Activated CD4-positive, CD25-positive, alpha-beta regulatory T cell treated with anti-CD3 and anti-CD28 coated beads, Interleukin-2, amount 50 U/mL, for 16 hours (primary cell): ENCODE results near the gene KIAA0586.
"Not testable (repeated sequence)": the region's sequence is repeated elsewhere in the genome, so short reads cannot be mapped to it uniquely, and the experiment has no call there.

Experiments
- DNase-seq: peaks from one replicate; pipeline ENCODE4 v3.0.0-alpha.2; 2020; ENCODE audit warnings: low read depth, low spot score

Gene KIAA0586

DNA sequence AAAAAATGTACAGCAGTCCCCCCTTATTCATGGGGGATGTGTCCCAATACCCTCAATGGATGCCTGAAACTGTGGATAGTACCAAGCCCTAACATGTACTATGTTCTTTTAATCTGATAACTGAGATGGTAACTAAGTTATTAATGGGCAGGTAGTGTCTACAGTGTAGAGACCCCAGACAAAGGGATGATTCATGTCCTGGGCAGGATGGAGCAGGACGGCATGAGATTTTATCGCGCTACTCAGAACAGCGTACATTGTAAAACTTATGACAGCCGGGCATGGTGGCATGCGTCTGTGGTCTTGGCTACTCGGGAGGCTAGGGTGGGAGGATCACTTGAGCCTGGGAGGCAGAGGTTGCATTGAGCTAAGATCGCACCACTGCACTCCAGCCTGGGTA is 37.1 kb downstream of the KIAA0586 start:
- DNase-seq: no peak

DNA sequence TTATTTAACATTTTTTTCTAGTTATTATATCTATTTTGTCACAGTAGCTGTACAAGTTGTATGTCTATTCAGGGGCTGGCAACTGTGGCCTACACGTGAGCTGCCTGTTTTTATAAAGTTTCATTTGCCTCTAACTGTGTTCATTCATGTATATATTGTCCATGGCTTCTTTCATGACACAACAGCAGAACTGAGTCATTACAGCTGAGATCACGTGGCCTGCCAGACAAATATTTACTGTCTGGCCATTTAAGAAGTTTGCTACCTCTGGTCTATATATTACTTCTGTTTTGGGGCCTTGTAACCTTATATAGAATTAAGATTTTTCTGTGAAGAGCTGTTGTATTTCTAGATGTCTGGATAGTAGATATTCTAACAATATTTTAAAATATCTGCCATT is 37.9 kb downstream of the KIAA0586 start:
- no peak for DNase-seq

DNA sequence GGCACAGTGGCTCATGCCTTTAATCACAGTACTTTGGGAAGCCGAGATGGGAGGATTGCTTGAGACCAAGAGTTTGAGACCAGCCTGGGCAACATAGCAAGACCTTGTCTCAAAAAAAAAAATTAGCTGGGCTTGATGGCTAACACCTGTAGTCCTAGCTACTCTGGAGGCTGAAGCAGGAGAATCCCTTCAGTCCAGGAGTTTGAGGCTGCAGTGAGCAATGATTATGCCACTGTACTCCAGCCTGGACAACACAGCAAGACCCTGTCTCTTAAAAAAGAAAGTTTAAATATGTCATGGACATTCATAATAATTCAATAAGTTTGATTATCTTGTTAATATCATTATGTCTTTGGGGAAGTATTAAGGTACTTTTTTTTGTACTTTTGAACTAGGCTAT is 38.9 kb downstream of the KIAA0586 start:
- no peak for DNase-seq

DNA sequence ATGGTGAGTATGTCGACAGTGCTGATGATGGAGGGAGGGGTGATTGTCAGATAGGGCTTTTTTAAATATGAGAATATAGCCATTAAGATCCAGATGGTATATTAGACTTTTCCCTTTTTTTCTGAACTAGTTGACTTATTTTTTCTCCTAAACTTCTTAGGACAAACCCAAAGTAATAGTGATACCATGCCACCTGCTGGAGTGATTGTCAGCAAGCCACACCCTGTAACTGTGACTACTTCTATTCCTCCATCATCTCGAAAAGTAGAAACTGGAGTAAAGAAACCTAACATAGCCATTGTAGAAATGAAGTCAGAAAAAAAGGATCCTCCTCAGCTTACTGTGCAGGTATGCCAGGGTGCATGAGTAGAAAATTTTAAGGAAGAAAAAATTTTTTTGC is 40.1 kb downstream of the KIAA0586 start:
- no peak for DNase-seq

DNA sequence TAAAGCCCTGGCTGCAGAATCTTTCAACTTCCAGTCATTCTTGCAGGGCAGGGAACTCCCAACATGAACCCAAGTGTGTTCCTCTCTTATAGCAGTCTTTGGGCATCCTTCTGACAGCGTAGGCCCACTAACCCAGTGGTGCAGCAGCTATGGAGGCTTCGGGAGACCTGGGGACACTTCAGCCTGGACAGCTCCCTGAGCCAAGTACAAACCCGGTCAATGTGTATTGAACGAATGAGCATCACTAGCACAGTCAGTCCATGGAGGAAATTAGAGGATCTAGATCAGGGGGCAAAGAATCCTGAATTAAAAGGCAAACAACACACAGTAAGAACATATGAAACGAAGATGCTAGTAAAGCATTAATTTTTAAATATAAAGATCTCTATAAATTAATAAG is 41.8 kb downstream of the KIAA0586 start:
- DNase-seq: no peak

DNA sequence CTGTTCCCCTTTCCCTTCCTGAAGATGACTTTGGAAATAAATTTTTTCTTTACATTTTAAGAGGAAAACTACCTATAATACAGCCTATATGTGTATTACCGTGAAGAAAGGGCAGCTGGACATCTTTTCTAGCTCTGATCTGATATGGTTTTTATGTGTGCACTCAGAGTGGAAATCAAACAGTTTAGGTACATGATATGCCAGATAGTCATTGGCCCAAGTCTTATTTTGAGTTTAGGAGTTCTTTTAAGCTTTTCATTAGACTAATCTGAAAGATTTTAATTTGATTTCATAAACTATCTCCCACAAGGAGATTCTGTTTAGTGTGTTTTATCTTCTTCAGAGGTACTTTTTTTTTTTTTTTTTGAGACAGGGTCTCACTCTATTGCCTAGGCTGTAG is 48.8 kb downstream of the KIAA0586 start:
- DNase-seq: no peak

- no peak for DNase-seq
Measured at GRCh38 chr14:58477653-58478052, 50.1 kb downstream of the KIAA0586 start.

- DNase-seq: not testable (repeated sequence)
Measured at GRCh38 chr14:58478329-58478728, 50.8 kb downstream of the KIAA0586 start.

GRCh38 chr14:58479975-58480374 is 52.5 kb downstream of the KIAA0586 start:
- no peak for DNase-seq

GRCh38 chr14:58484176-58484575 is 56.7 kb downstream of the KIAA0586 start:
- no peak for DNase-seq

DNA sequence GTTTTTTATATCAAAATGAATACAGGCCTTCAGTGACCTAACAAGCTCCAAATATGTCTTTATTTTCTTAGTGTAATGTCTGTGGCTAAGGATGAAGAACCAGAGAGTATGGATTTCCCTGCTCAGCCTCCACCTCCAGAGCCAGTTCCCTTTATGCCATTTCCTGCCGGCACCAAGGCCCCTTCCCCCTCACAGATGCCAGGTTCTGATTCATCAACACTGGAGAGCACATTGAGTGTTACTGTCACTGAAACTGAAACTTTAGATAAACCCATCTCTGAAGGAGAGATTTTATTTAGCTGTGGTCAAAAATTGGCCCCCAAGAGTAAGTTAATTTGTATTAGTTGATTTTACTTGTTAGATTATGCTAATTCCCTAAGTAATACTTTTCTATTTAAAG is 61.0 kb downstream of the KIAA0586 start:
- DNase-seq: no peak

GRCh38 chr14:58491593-58491992 is 64.1 kb downstream of the KIAA0586 start:
- no peak for DNase-seq

- DNase-seq: no peak
Measured at GRCh38 chr14:58492044-58492443, 64.5 kb downstream of the KIAA0586 start.

GRCh38 chr14:58501214-58501816 is 73.8 kb downstream of the KIAA0586 start:
- no peak for DNase-seq

DNA sequence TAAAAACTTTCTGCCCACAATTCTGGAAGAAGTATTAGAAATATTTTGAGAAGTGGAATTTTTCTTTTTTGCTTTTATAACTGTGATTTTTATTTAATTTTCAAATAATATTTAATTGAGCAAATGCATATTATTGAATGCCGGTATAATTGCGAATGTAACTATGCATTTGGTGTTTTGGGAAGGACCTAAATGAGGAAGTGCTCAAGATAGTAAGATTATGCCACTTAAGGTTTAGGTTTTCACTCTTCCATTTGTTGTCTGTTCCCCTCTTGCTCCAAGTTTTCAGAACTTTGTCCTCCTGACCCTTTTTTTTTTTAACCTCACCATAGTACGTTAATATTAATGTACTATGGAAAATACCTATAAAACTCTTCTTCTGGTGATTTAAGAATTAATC is 85.8 kb downstream of the KIAA0586 start:
- no peak for DNase-seq

DNA sequence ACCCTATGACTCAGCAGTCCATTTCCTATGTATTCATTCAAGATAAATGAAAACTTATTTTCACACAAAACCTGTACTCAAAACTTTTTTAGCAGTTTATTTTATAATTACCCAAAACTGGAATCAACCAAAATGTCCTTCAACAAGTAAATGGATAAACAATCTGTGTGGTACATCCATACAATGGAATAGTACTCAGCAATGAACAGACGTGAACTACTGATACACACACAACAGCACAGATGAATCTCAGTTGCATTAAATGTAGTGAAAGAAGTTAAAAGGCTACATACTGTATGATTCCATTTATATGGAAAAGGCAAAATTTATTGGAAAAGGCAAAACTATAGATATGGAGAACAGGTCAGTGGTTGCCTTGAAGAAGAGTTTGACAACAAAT is 90.1 kb downstream of the KIAA0586 start:
- DNase-seq: no peak

GRCh38 chr14:58525691-58526090 is 98.2 kb downstream of the KIAA0586 start:
- DNase-seq: not testable (repeated sequence)

DNA sequence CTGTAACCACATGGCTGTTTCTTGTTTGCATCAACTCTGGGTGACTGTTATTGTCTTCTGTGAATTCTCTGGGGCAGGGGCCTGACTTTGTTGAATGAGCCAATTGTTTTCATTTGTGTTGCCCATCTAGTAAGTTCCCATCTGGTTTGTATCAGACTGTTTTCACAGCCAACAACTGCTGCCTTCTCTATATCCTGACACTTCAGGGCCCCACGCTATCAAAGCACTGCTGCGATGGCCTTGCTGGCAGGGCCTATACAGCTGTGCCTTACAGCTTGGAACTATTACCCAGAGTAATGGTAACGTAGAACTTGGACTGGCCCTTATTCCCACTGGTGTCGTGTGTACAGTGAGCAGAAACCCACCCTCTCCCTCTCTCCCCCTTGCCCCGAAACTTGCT is 105.9 kb downstream of the KIAA0586 start:
- no peak for DNase-seq

DNA sequence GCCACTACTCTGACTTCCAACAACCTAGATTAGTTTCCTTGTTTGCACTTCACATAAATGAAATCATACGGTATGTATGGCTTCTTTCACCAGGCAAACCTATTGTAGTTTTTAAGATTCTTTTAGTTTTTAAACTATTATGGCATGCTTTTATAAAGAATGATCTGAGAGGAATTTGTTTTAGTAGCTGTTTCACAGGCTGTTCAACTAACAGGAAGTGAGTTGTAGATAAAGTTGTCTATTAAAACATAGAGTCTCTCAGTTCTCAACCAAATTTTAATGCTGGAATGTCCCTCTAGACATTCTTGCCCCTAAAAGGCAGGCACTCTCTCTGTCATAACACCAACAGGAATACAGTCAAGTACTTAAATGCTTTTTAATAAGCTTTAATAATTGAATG is 107.5 kb downstream of the KIAA0586 start:
- no peak for DNase-seq

- DNase-seq: no peak
Measured at GRCh38 chr14:58537004-58537403, 109.5 kb downstream of the KIAA0586 start.

DNA sequence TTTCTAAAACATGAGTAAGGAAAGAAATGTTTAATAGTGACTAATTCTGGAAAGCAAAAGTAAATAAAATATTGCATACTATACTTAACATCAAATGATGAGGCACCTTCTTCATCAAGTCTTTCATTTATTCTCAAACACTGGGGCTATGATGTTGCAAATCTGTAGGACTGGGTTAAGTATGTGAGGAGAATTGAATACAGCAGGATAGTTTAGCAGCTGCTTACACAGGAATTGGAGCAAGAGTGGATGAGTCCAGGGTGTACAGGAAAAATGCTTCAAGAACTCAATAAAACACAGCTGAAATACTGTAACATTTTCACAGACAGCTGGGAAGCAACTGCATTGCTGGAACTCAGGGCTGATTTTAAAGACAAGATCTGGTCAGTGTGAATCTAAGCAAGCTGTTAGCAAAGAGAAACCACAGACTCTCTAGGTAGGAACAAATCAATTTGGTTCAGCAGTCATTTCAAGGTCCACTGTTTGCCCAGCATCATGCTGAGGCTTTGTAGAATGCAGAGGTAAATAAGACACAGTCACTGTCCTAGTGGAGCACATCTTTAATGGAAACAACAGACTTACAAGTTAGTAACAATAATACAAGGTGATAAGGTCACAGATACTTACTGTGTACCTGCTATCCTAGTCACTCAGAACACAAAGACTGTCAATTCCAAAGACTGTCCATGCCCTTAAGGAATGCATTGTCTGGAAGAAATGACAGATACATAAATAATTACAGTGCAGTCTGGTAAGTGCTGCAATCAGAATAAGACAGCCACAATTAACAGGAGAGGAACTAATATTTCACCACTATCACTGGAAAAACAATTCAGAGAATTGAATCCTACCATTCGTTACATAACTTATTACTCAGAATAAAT is 113.5 kb downstream of the KIAA0586 start:
- no peak for DNase-seq

DNA sequence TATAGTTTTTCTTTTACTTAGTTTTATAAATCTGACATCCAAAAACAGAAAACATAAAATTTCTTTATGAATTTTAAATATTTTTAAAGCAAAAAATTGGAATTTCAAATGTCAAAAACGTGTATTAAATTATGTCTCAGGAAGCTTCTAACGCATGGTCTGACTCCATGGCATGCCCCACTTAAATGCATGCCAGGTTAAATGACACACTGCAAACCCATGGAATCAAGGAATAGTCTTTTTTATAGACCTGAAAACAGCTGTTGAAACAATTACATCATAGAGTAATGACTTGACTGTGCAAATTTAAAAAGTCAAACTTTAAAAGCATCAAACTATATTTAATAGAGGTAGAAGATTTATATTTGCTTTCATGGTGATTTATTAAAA is 114.1 kb downstream of the KIAA0586 start:
- DNase-seq: no peak

DNA sequence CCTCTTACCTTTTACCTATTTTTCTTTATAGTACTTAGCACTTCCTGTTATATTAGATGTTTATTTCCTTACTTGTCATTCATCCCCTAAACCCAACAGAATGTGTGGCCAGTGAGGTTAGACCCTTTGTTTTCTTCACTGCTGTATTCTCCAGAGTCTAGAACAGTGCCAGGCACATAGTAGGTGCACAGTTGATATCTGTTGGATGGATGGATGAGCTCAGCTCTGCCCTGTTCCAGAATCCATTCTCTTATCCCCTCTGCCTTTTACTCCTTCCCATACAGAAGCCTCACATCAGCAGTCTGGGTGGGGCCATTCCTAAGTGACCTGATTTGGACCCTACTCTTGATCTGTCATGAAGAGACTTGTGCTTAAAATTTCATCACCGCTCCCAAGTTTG is 115.7 kb downstream of the KIAA0586 start:
- no peak for DNase-seq
